NCI-H2196 treated with DMSO at 0.1 percent for 48 hours (cell line): ENCODE results near the gene MGAT1.
"Not testable (repeated sequence)": the region's sequence is repeated elsewhere in the genome, so short reads cannot be mapped to it uniquely, and the experiment has no call there.

ENCODE experiments used
- DNase-seq: peaks from one replicate; lab custom pipeline; 2025; ENCODE audit not compliant: unreplicated experiment; lab: John Stamatoyannopoulos, UW

Gene MGAT1

DNA sequence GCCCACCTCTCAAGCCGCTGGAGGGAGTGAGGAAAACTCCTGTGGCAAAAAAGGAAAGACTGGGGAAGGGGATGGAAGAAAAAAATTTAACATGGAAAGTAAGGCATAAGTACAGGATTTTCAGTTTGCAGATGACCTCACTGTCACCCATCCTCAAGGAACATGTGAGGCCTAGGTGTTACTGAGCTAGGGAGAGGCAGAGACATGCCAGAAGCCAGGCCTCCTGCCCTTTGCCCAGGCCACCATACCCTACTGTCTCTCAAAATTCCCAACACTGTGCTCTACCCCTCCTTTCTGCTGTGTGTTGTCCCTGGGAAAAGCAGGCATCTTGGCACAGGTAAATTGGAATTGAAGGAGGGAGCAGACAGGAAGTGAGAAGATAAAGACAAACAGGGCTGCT lies 4.4 kb upstream of the MGAT1 start:
- no peak for DNase-seq

DNA sequence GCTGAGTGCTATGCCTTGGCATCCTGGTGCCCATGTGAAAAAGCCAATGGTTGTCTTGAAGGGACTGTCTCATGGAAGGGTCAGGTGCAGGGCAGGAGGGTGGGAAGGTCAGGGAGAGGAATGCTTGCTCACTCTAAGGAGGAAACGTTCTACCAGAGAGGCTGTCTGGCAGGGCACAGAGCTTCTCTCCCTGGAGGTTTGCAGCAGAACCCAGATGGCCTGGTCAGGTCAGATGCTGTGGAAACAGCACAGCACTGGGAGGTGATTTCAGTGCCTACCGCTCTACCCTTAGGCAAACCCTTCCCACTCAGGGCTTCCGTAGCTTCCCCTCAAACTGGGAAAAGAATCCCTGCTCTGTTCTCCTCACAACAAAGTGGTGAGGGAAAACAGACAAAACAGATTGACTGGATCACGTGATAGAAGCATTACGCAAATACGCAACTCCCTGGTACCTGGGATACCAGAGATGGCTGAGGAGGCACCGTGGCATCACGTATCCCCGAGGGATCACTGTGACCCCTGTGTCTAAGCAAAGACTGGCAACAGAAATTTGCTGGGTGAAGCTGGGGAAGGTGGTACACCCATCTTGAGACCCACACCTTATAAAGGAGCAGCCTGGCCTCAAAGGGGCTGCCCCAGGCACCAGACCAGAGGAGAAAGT lies 3.9 kb upstream of the MGAT1 start:
- no peak for DNase-seq

DNA sequence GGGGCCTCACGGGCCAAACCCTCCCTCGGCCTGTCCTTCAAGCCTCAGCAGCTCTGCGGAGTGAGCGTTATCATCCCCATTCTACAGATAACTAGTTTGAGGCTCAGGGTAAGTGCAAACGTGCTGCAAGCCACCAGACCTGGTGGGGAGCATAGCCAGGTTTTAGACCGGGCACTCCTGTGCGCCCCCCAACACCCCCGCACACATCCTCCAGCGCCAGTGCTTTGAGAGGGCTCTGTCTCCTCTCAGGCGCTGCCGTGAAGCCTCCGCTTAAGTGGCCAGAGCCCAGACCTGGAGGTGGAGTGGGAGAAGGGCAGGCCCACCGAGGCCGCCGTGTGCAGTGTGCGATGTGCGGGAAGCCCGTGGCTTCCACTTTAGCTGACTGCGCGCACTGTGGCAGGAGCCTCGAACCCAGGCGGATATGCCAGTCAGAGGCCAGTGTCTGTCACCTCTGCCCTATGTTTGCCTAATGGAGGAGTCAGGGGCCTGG lies 1.6 kb upstream of the MGAT1 start:
- DNase-seq, result no peak

DNA sequence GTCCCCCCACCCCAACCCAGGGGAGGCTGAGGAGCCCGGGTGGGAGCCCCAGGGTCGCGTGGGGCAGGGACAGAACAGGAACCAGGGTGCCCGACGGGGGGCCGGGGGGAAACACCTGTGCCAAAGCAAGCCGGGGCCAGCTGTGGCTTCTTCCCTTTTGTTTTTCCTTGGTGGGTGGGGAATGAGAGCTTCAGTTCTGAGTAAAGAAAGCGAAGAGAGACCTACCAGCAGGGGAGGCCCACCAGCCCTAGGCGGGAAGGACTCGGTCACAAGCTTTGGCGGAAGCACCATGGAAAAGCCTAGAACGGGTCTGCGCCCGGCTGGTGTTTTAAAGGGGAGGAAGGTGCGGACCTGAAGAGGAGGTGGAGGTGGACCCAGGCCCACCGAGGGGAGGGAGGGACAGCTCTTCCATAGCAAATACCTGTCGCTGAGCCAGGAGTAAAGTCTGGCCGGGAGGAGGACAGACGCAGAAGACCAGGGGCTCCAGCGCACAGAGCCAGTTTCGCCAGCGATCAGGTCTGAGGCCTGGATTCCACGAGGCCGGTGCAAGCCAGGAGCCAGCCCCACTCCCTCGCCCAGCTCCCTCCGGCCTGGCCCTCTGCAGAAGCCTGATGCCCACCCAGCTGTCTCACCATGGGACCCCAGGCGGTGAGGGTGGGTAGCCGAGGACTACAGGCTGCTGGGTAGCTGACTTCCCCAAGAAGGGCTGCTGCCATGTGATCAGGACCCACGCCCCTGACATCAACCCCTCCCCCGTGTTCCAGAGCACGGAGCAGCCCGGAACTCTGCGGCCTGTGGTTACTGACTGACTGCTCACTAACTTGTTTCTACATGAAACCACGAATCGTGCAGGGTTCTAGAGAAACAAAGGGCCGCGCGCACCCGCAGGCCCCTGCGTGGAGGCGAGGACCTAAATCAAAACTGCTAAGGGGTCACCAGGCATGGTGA lies 849 bp upstream of the MGAT1 start:
- no peak for DNase-seq

DNA sequence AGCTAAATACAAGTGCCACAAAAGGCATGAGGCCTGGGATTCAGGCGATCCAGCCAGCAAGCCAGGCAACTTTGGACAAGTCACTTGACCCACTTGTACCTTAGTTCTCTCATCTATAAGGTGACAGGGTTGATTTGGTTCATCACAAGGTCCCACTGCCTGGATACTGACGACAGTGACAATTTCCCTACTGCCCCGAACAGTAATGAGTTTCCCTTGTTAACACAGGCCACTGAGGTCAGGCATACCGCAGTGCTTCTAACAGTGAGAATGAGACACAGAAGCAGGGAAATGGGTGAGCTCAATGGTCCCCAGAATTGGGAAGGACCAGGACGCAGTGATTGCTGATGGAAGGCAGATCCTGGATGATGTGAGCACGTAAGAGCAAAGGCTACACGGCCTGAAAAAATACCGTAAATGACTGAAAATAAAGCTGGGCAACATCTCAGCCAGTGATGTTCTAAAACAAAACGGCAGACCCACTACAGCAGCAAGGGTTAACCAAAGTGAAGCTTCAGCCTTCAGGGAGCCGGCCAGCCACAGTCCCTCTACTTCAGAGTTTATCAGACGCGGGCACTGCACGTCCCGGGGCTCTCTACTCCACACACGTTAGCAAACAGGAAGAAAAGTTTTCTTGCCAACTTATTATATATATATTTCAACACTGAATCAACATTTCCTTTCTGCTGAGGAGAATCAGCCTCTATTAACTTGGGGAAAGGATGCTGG lies 846 bp downstream of the MGAT1 start:
- no peak for DNase-seq

DNA sequence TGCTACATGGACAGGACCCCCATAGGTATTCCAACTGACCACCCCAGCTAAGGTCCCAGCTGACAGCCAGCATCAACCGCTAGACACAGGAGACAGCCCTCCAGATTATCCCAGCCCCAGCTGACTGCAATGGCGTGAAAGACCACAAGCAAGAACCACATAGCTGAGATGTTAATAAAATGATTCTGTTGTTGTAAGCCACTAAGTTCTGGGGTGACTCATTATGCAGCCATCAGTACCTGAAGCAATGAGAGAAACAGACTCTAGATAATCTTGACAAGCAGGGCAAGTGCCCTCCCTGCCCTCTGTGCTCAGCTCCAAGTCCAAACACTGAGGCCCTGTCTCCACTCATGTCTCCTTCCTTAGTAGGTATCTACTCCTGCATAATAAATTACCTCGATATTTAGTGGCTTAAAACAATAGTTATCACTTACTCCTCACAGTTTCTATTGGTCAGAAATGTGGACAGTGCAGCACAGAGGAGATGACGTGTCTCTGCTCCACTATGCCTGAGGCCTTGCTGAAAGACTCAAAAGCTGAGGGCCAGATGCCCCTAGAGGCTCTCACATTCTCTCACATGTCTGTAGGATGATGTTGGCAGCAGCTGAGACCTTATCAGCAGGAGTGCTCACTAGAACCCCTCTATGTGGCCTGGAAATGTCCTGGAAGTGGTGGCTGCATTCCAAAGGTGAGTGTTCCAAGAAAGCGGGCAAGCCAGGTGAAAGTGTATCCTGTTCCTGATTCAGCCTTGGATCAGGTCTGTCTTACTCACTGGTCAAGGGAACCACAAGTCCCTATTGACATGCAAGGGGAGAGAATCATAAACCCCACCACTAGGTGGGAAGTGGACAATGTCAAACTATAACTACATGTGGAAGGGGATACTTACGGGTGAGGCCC lies 2.5 kb downstream of the MGAT1 start:
- DNase-seq, result no peak

DNA sequence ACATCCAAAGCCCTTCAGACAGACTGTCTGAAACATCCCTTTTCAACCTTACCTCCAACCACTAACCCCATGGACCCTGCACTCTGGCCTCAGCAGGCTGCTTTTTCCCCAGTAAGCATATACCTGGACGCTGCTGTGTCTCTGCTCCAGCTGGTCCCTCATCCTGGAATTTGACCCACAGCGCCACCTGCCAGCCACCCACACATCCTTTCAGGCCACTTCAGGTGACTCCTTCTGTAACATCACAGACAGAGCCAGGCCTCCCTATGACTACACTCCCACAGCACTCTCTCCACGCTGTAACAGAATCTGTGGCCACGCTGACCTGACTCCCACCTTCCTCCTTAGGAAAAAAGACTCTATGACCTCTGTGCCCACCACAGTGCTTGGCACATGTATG lies 3.4 kb downstream of the MGAT1 start:
- no peak for DNase-seq

DNA sequence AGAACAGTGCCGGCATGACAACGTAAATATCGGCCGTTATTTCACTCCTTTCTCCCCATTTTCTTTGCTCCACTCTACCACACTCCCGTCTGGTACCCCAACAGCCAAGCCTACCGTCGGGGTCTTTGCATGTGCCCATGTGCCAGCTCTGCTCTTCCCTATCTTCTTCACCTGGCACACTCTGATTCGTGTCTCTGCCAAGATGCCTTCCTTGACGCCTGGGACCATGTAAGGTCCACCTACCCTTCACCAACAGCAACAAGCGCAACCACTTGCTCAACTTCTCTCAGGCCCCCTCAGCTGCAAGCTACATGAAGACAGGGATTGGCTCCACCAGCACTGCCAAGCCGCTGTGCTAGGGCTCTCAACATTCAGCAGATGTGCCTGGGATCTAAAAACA lies 4.4 kb downstream of the MGAT1 start:
- no peak for DNase-seq

DNA sequence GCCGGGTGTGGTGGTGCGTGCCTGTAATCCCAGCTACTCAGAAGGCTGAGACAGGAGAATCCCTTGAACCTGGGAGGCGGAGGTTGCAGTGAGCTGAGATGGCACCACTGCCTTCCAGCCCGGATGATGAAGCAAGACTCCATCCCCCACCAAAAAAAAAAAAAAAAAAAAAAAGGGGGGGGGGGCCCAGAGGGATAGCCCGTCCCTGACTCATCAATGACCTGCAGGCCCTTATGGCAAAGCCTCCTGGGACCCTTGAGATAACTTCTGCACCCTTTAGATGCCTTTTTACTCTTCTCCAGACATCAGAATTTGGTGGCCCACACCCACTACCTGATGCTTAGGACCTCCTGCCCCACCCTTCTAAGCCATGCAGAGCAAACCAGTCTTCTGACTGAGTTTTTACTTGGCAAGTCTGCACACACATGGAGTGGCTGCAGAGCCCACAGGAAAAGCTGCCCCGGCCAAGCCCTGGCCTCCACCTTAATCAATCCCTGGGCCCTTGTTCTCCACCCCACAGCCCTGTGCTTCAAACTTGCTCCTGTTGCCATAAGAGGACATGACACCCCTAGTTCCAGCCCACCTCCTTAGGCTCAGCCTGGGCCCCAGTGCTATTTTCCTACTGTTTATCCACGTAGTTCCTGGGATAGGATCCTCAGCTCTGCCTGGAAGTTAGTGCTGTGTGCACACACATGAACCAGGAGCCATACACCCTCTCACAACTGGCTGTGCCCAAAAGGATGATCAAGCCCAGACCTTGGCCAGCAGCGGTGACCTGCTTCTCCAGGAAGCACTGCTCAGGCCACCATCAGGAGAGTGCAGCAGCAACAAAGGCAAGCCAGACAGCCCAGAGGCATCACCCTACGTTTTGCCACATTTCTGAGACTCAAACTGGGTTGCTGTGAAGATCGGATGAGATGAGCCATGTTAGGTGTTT lies 5.1 kb downstream of the MGAT1 start:
- no peak for DNase-seq

DNA sequence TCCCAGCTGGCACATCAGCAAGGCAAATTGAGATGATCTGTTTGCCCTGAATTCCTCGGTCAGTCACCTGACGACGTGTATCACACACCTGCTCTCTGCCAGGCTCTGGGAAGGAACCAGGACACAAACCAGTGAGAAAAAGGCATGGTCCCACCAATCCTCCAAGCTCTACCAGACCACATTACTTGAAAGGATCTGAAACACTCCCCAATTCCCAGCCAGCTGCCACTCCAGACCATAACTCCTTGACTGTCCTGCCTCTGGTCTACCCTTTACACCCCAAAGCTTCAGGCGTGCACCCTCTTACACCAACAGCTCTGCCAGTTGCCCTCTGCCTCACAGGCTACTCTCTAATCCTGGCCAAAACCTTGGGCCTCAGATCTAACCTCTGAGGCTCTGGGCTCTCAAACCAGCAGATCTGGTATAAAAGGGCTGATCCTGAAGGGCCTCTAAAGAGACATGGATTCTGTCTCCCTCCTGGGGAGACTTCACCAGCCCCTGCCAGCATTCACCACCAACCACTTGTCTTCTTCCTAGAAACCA lies 6.8 kb downstream of the MGAT1 start:
- DNase-seq, result no peak

DNA sequence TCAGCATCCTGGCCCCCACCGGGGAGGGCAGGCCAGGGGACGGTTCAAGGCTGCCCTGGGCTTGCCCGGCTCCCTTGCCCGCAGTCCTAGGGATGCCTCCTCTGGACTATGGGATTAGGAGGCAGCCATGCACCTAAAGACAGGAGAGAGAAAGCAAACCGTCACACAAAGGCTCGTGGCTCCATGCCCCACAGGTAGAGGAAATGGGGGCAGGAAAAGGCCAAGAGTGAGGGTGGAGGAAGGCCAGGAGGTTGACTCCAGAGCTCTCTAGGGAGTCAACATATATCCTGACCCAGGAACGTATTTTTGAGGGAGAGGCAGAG lies 9.7 kb downstream of the MGAT1 start:
- no peak for DNase-seq

DNA sequence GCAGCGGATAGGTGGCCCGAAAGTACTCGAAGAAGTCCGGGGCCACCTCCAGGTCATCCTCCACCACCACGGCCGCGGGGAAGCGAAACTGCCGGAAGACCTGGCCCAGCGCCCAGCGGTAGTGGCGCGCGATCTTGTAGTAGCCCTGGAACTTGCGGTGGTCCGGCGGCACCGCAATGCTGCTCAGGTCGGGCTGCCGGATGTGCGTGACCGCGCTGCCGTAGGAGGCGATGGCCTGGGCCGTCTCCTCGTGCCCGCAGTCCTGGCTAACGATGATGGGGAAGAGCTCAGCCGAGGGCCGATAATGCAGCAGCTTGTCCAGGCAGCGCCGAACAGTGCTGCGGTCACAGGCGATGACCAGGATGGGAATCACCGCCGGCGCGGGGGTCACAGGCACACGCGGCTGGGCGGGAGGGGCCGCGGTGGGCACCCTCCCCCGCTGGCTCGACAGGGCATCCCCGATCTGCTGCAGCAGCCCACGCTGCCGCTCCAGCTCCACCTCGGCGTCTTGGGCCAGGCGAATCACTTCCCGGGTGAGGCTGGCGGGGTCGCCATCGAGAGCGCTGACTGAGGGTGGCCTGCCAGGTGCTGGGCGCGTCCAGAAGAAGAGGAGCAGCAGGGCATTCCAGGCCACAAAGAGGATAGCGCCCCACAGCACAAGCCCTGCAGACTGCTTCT lies 10.2 kb downstream of the MGAT1 start:
- no peak for DNase-seq

DNA sequence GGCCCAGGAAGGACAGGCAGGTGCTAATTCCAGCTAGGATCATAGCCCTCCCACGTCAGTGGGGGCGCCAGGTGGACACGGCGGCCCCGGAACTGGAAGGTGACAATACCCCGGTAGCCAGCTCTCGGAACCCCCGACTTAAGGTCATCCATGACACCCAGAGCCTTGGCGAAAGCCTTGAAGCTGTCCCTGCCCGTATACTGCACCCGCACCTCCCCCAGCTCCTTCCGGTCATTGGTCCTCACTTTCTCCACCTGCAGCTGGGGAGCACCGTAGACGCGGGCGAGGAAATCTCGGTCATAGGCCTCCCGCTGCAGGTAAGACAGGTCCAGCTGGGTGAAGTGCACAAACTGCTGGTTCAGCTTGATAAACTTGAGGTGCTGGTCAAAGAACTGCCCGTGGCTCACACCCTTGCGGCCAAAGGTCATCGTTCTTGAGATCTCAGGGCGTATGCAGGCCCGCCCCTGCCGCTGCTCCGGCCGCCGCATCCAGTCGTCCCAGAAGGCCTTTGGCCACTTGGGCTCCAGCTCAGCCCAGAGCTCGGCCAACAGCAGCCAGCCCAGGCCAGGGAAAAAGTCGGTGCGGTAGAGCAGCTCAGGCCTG lies 10.9 kb downstream of the MGAT1 start:
- no peak for DNase-seq

DNA sequence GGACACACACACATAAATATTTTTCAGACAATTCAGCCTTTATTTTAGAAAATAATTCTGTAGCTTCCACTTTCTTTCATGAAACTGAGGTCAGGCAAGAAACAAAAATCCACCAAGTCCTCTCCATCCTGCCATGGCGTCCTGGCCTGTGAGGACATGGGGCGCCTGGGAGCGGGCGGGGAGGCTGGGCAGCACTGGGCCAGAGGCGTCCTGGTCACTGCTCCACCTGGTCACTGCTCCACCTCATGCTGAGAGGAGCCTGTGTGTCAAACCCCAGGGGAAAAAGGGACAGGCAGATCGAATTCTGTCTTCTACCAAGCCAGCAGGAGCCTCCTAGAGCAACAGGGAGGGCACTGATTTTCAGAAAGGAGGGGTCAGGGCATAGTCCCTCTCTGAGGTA lies 12.1 kb downstream of the MGAT1 start:
- DNase-seq, result no peak

DNA sequence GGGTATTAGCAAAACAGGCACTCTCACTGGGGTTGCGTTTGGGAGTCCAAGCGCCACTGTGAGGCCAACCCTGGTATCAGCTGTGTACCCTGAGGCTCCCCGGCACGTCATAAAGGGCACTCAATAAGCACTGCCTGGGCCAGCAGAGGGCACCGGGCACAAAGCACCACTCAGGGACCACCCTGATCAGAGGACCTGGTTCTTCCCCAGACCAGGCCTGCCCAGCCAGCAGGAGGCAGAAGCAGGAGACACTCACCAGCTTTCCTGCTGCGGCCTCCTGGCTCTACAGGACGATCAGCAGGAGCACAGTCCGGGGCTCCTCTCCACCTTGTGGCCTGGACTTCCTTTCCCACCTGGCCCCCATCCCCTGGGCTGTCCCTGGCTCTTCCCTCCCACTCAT lies 12.6 kb downstream of the MGAT1 start:
- DNase-seq, result no peak

DNA sequence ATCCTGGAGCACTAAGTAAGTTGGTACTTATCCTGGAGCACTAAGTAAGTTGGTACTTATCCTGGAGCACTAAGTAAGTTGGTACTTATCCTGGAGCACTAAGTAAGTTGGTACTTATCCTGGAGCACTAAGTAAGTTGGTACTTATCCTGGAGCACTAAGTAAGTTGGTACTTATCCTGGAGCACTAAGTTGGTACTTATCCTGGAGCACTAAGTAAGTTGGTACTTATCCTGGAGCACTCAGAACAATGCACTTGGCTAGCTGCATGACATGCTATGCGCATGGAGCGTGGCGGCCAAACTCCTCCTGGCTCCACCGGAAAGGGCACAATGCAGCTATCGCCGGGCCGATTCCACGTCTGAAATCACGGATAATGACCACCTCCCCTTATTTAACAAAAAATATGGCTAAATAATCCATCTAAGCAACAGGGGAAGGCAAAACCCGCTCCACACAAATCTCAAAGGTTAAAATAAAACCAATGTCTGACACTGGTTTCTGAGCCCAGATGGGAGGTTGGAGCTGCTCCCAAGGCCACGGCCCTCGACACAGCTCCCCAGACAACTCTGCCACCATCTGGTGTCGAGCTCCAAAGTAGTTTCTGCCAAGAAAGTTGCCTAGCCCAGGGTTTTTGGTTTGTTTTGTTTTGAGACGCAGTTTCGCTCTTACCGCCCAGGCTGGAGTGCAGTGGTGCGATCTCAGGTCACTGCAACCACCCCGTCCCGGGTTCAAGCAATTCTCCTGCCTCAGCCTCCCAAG lies 13.8 kb downstream of the MGAT1 start:
- DNase-seq, result not testable (repeated sequence)

DNA sequence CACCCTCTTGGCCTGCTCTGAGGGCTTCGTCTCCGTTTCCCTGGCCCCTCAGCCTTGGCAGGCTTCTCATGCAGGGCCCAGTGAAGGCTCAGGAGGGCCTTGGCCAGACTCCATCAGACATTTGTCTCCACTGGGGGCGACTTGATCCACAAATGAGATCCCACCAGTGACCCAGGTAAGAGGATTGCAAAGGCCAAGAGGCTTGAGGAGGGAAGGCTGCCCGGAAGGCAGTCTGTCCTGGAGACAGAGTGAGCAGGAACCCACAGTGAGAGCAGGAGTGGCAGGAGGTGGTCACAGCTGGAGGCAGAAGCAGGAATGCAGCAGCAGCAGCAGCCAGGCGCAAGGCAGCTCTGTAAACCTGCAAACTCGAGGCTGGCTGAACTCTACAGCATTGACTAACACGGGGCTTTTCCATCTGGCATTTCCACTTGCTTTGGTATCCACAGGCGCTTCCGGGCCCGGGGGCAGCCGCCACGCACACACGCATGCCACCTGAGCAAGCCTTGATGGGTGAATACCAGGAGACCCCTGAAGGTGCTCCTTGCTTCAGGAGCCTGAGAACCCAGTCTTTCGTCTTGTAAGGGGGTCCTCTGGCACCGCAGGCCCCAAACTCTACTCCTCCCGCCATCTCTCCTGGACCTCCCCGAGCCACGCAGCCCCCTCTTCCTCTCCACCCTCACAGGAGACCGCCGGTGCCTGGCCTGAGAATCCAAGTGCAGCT lies 14.7 kb downstream of the MGAT1 start:
- DNase-seq, result no peak
